Right cardiac atrium (tissue), 5 donors: Measurements from ENCODE around the gene UBR1. TPM values are rescaled to one million over a fixed set of nuclear protein-coding genes. Genes with fewer than 3 reads are reported as not detected.
"Not testable (repeated sequence)": the region's sequence is repeated elsewhere in the genome, so short reads cannot be mapped to it uniquely, and the experiment has no call there.

Experiments used
- ATAC-seq, 2 donors: fragments of 200-7000 bp; cut with Tn5 transposase; one replicate each; pipeline versions ENCODE4 v1.8.0 to v1.9.1; 2020; ENCODE audit warnings: moderate library complexity in 2 of 2, mild to moderate bottlenecking in 1 of 2
- DNase-seq, 3 donors: peaks; one replicate each; pipeline ENCODE4 v3.0.0-alpha.2; 2020
- H3K27ac ChIP-seq: one replicate; pipeline ENCODE4 v1.5.1; 2013; ENCODE audit warnings: mild to moderate bottlenecking, low read length, control low read depth, moderate library complexity
- H3K27me3 ChIP-seq: one replicate; pipeline ENCODE4 v1.6.1; 2013; ENCODE audit not compliant: control insufficient read depth, insufficient read depth
- H3K4me1 ChIP-seq: one replicate; pipeline ENCODE4 v1.6.1; 2013; ENCODE audit warnings: low read length; ENCODE audit not compliant: control insufficient read depth, insufficient read depth
- H3K4me3 ChIP-seq: one replicate; pipeline ENCODE4 v1.5.1; 2013; ENCODE audit warnings: low read length, control low read depth
- H3K9me3 ChIP-seq: one replicate; pipeline ENCODE4 v1.6.1; 2013; ENCODE audit warnings: low read length; ENCODE audit not compliant: control insufficient read depth
- WGBS: extraction: QIAGEN DNeasy Blood & Tissue Kit; methylation state at CpG from one replicate; pipeline ENCODE4 v1.1.7; 2013; 5-methylcytosine and 5-hydroxymethylcytosine counted together
- intact Hi-C, 4 donors: fragments of 100-400 bp; cut with DNase I; formaldehyde crosslinking; loops; one replicate each; pipeline versions ENCODE4 v1.11.0 to v1.14.0; 2022 to 2023
- polyA plus RNA-seq: library from polyadenylated mRNA; stranded (reverse); fragments of 200-250 nt; gene quantifications from one replicate; pipeline ENCODE4 v1.2.3, GENCODE V29; 2013
- total RNA-seq, 4 donors: library from RNA; stranded (reverse); fragmentation: NEBNext Ultra II Directional; extraction: Animal tissue kit (Norgen Biotek cat#: 25700); gene quantifications; one replicate each; pipeline ENCODE4 v1.2.1, GENCODE V29; 2021
- donor health status: healthy with polysubstance abuse.
- donor health status: DM: no; HTN: yes; CAD: no.
- donor health status: DM: no; HTN: no; CAD: no.
- donor health status: DM: no; HTN: yes; CAD: no; lungs with severe emphysema.
- donor health status: DM: yes; HTN: yes; CAD: no.

Gene UBR1
- total and polyA plus RNA-seq, 5 donors, result 6.1 to 25.5 (median 20.9) TPM

- Histone ChIP-seq H3K4me1 (no peaks in the 10 kb centered on the region), H3K27me3 (no peaks in the 10 kb centered on the region), H3K27ac (no peak overlapping the region), H3K9me3 (no peaks in the 10 kb centered on the region), H3K4me3 (no peak overlapping the region)
- ATAC-seq (no peak), DNase-seq (no peak)
- intact Hi-C loops, result no loop called here
- 96% methylated on average over 5 of the region's 5 CpGs for WGBS
Observed at GRCh38 chr15:42964476-42964875, 141.4 kb downstream of the UBR1 start.

- intact Hi-C loops, result no loop called here
- ATAC-seq, result no peak
- DNase-seq, result no peak
- Histone ChIP-seq H3K9me3 (no peaks in the 10 kb centered on the region), H3K4me1 (no peaks in the 10 kb centered on the region), H3K27me3 (no peaks in the 10 kb centered on the region), H3K4me3 (no peak overlapping the region), H3K27ac (no peak overlapping the region)
Observed at GRCh38 chr15:42955518-42955917, 150.3 kb downstream of the UBR1 start.

GRCh38 chr15:42954291-42954690, 151.5 kb downstream of the UBR1 start:
- DNase-seq (no peak), ATAC-seq (no peak)
- Histone ChIP-seq H3K4me3 (no peak overlapping the region), H3K27ac (no peak overlapping the region), H3K27me3 (no peaks in the 10 kb centered on the region), H3K9me3 (no peaks in the 10 kb centered on the region), H3K4me1 (no peaks in the 10 kb centered on the region)
- 90% methylated on average over 4 of the region's 4 CpGs for WGBS
- intact Hi-C loops, result no loop called here

GRCh38 chr15:42948898-42949297, 156.9 kb downstream of the UBR1 start:
- H3K4me1 ChIP-seq, H3K9me3 ChIP-seq, DNase-seq, intact Hi-C loops, H3K27ac ChIP-seq, ATAC-seq, H3K27me3 ChIP-seq, H3K4me3 ChIP-seq: not testable (repeated sequence)
- 100% methylated on average over 3 of the region's 3 CpGs for WGBS

GRCh38 chr15:42940527-42940926, 165.3 kb downstream of the UBR1 start:
- ATAC-seq (no peak), DNase-seq (no peak)
- Histone ChIP-seq H3K4me3 (no peak overlapping the region), H3K27ac (no peak overlapping the region), H3K27me3 (no peaks in the 10 kb centered on the region), H3K9me3 (no peaks in the 10 kb centered on the region), H3K4me1 (no peaks in the 10 kb centered on the region)
- intact Hi-C loops, result no loop called here
- 81% methylated on average over 1 of the region's 1 CpG for WGBS

- no peaks in the 10 kb centered on the region for H3K27me3 ChIP-seq
- H3K4me3 ChIP-seq, result no peak overlapping the region
- H3K9me3 ChIP-seq, result no peaks in the 10 kb centered on the region
- DNase-seq (no peak), ATAC-seq (no peak)
- WGBS, result 92% methylated on average over 8 of the region's 8 CpGs
- H3K27ac ChIP-seq, result no peak overlapping the region
- no peaks in the 10 kb centered on the region for H3K4me1 ChIP-seq
- intact Hi-C loops, result no loop called here
Observed at GRCh38 chr15:42939841-42940240, 166.0 kb downstream of the UBR1 start.

GRCh38 chr15:42937143-42937542, 168.7 kb downstream of the UBR1 start:
- no peak overlapping the region for H3K4me3 ChIP-seq
- ATAC-seq, result no peak
- DNase-seq, result no peak
- no peaks in the 10 kb centered on the region for H3K27me3 ChIP-seq
- no peak overlapping the region for H3K27ac ChIP-seq
- no peaks in the 10 kb centered on the region for H3K9me3 ChIP-seq
- intact Hi-C loops, result no loop called here
- H3K4me1 ChIP-seq, result no peaks in the 10 kb centered on the region

GRCh38 chr15:42933886-42934667, 171.8 kb downstream of the UBR1 start:
- Histone ChIP-seq H3K27me3 (no peaks in the 10 kb centered on the region), H3K4me1 (no peaks in the 10 kb centered on the region), H3K9me3 (no peaks in the 10 kb centered on the region), H3K27ac (no peak overlapping the region), H3K4me3 (no peak overlapping the region)
- DNase-seq (no peak), ATAC-seq (no peak)
- 80% methylated on average over 7 of the region's 7 CpGs for WGBS
- intact Hi-C loops, result no loop called here

GRCh38 chr15:42932833-42933515, 172.9 kb downstream of the UBR1 start:
- intact Hi-C loops, result no loop called here
- ATAC-seq (no peak), DNase-seq (no peak)
- 91% methylated on average over 2 of the region's 2 CpGs for WGBS
- no peak overlapping the region for H3K4me3 ChIP-seq
- no peaks in the 10 kb centered on the region for H3K27me3 ChIP-seq
- no peaks in the 10 kb centered on the region for H3K9me3 ChIP-seq
- H3K4me1 ChIP-seq, result no peaks in the 10 kb centered on the region
- H3K27ac ChIP-seq, result no peak overlapping the region

- 76% methylated on average over 7 of the region's 7 CpGs for WGBS
- no peaks in the 10 kb centered on the region for H3K9me3 ChIP-seq
- H3K4me3 ChIP-seq, result no peak overlapping the region
- H3K4me1 ChIP-seq, result no peaks in the 10 kb centered on the region
- intact Hi-C loops, result no loop called here
- no peaks in the 10 kb centered on the region for H3K27me3 ChIP-seq
- ATAC-seq (no peak), DNase-seq (no peak)
- H3K27ac ChIP-seq, result no peak overlapping the region
Observed at GRCh38 chr15:42931702-42932486, 173.9 kb downstream of the UBR1 start.

GRCh38 chr15:42929306-42929848, 176.5 kb downstream of the UBR1 start:
- Histone ChIP-seq H3K4me3 (no peak overlapping the region), H3K27me3 (no peaks in the 10 kb centered on the region), H3K9me3 (no peaks in the 10 kb centered on the region), H3K4me1 (no peaks in the 10 kb centered on the region), H3K27ac (no peak overlapping the region)
- ATAC-seq (no peak), DNase-seq (no peak)
- intact Hi-C loops, result loop anchor here (5.0 to 10.0 kb wide), 3 partner anchors 222 to 227 kb away; no protein-coding TSS in a partner anchor
- 51% methylated on average over 2 of the region's 2 CpGs for WGBS
